Endothelial cell of umbilical vein (primary cell): ENCODE results near the gene UST.

Experiments
- CTCF ChIP-seq, 2 donors: IDR thresholded peaks; 1 replicate in 1 of 2; 2 replicates in 1 of 2; pipeline ENCODE4 v1.5.1; 2011; ENCODE audit warnings: low read length in 2 of 2, mild to moderate bottlenecking in 2 of 2, moderate library complexity in 2 of 2, control low read depth in 1 of 2, inconsistent platforms in 1 of 2, low read depth in 1 of 2; ENCODE audit not compliant: insufficient read depth in 1 of 2; ENCODE audit errors: extremely low read depth in 1 of 2
- EZH2 ChIP-seq: IDR thresholded peaks from 2 replicates; pipeline ENCODE4 v1.6.1; 2012; ENCODE audit warnings: borderline replicate concordance, low read depth, mild to moderate bottlenecking, moderate library complexity, low read length, inconsistent platforms; ENCODE audit not compliant: severe bottlenecking
- GATA2 ChIP-seq: IDR thresholded peaks from 2 replicates; pipeline ENCODE4 v1.7.0; 2011; ENCODE audit warnings: low read depth, mild to moderate bottlenecking, moderate library complexity, mixed read lengths, low read length; ENCODE audit not compliant: insufficient read length, insufficient read depth
- JUN ChIP-seq: IDR thresholded peaks from 2 replicates; pipeline ENCODE4 v1.6.1; 2011; ENCODE audit warnings: borderline replicate concordance, low read depth; ENCODE audit not compliant: insufficient read length, insufficient read depth
- MAX ChIP-seq: IDR thresholded peaks from 2 replicates; pipeline ENCODE4 v1.6.1; 2011; ENCODE audit not compliant: insufficient read depth, insufficient read length
- MYC ChIP-seq: IDR thresholded peaks from one replicate; pipeline ENCODE4 v1.6.1; 2011; ENCODE audit warnings: mild to moderate bottlenecking, low read depth, low read length
- POLR2A ChIP-seq: IDR thresholded peaks from 2 replicates; pipeline ENCODE4 v1.6.1; 2012; ENCODE audit warnings: low read depth, mild to moderate bottlenecking, control low read depth, low read length
- POLR2AphosphoS5 ChIP-seq: IDR thresholded peaks from 2 replicates; pipeline ENCODE4 v1.6.1; 2012; ENCODE audit warnings: low read depth, mild to moderate bottlenecking, control low read depth, low read length, moderate library complexity; ENCODE audit not compliant: insufficient read depth

- TF ChIP-seq CTCF (IDR thresholded peaks at IDR 0.05; ENCODE audit: extremely low read depth in 1 of 2, insufficient read depth in 1 of 2, low read depth in 1 of 2, low read length in 2 of 2) (no peak), POLR2AphosphoS5 (no peak), POLR2A (no peak), EZH2 (no peak), MAX (no peak), MYC (no peak), JUN (no peak), GATA2 (no peak)
Measured at GRCh38 chr6:148793721-148794120, 46.9 kb downstream of the UST start.
